ENCODE measurements around the gene FUZ.
A peak's percentile ranks its signal among the peaks of the same experiment; 100 is the strongest.

Gene FUZ

GRCh38 chr19:49774969-49775368 lies 38.1 kb downstream of the FUZ start:
- DNase-seq, result no peak

GRCh38 chr19:49773663-49774350 lies 39.3 kb downstream of the FUZ start:
- DNase-seq, result no peak

- no peak for DNase-seq
Observed at GRCh38 chr19:49772850-49773432, 40.2 kb downstream of the FUZ start.

- DNase-seq, result no peak
Observed at GRCh38 chr19:49771674-49772139, 41.4 kb downstream of the FUZ start.

GRCh38 chr19:49770529-49770928 lies 42.6 kb downstream of the FUZ start:
- no peak for DNase-seq

- DNase-seq, result no peak
Observed at GRCh38 chr19:49767967-49768581, 45.0 kb downstream of the FUZ start.

GRCh38 chr19:49767381-49767780 lies 45.7 kb downstream of the FUZ start:
- DNase-seq, result no peak

- no peak for DNase-seq
Observed at GRCh38 chr19:49766930-49767299, 46.2 kb downstream of the FUZ start, which contains the start of gene AP2A1. AP2A1 (plus strand) TSS chr19:49767001; CDS start chr19:49767134, 133 bp downstream.

GRCh38 chr19:49766007-49766929 lies 46.8 kb downstream of the FUZ start:
- DNase-seq, result peak; percentile 99

- DNase-seq, result no peak
Observed at GRCh38 chr19:49764341-49764740, 48.8 kb downstream of the FUZ start.

GRCh38 chr19:49763230-49763629 lies 49.9 kb downstream of the FUZ start, which contains the start of gene TSKS:
TSKS (minus strand) TSS chr19:49763306; CDS start chr19:49763247, 59 bp downstream.
- DNase-seq, result no peak

- no peak for DNase-seq
Observed at GRCh38 chr19:49761625-49762311, 51.3 kb downstream of the FUZ start.

- no peak for DNase-seq
Observed at GRCh38 chr19:49761249-49761624, 51.9 kb downstream of the FUZ start.

GRCh38 chr19:49758292-49758691 lies 54.8 kb downstream of the FUZ start:
- no peak for DNase-seq

Measured in activated naive CD4-positive, alpha-beta T cell treated with Interleukin-2 at 50 U/mL for 16 hours (primary cell).